Stimulated activated CD8-positive, alpha-beta memory T cell treated with anti-CD3 and anti-CD28 coated beads, Interleukin-12 subunit alpha, Interleukin-12 subunit beta, amount 100 ng/mL, for 4 hours (primary cell): Measurements from ENCODE around the gene XYLT1.
A peak's percentile ranks its signal among the peaks of the same experiment; 100 is the strongest.
"Not testable (repeated sequence)": the region's sequence is repeated elsewhere in the genome, so short reads cannot be mapped to it uniquely, and the experiment has no call there.

ENCODE experiments used
- DNase-seq: peaks from one replicate; pipeline ENCODE4 v3.0.0-alpha.2; 2020; ENCODE audit warnings: low read depth

Gene XYLT1

GRCh38 chr16:17307504-17307903 lies 163.3 kb downstream of the XYLT1 start:
- DNase-seq, result no peak

GRCh38 chr16:17306745-17307144 lies 164.0 kb downstream of the XYLT1 start:
- DNase-seq, result no peak

GRCh38 chr16:17306211-17306610 lies 164.5 kb downstream of the XYLT1 start:
- not testable (repeated sequence) for DNase-seq

GRCh38 chr16:17305694-17306093 lies 165.1 kb downstream of the XYLT1 start:
- DNase-seq, result peak; percentile 4

- no peak for DNase-seq
Observed at GRCh38 chr16:17304491-17305119, 166.2 kb downstream of the XYLT1 start.

- no peak for DNase-seq
Observed at GRCh38 chr16:17304106-17304490, 166.7 kb downstream of the XYLT1 start.

GRCh38 chr16:17303101-17303500 lies 167.7 kb downstream of the XYLT1 start:
- no peak for DNase-seq

- DNase-seq, result no peak
Observed at GRCh38 chr16:17302620-17303019, 168.1 kb downstream of the XYLT1 start.

GRCh38 chr16:17302214-17302613 lies 168.5 kb downstream of the XYLT1 start:
- no peak for DNase-seq

GRCh38 chr16:17301593-17302135 lies 169.1 kb downstream of the XYLT1 start:
- DNase-seq, result no peak

GRCh38 chr16:17301184-17301583 lies 169.6 kb downstream of the XYLT1 start:
- no peak for DNase-seq

- DNase-seq, result no peak
Observed at GRCh38 chr16:17299790-17300189, 171.0 kb downstream of the XYLT1 start.

GRCh38 chr16:17298238-17298637 lies 172.5 kb downstream of the XYLT1 start:
- no peak for DNase-seq

GRCh38 chr16:17296431-17296830 lies 174.3 kb downstream of the XYLT1 start:
- DNase-seq, result no peak

GRCh38 chr16:17295948-17296347 lies 174.8 kb downstream of the XYLT1 start:
- DNase-seq, result no peak

GRCh38 chr16:17294856-17295255 lies 175.9 kb downstream of the XYLT1 start:
- no peak for DNase-seq

GRCh38 chr16:17293813-17294558 lies 176.8 kb downstream of the XYLT1 start:
- DNase-seq, result no peak

GRCh38 chr16:17291289-17291688 lies 179.5 kb downstream of the XYLT1 start:
- no peak for DNase-seq

- DNase-seq, result no peak
Observed at GRCh38 chr16:17289674-17290635, 180.8 kb downstream of the XYLT1 start.

- no peak for DNase-seq
Observed at GRCh38 chr16:17289050-17289449, 181.7 kb downstream of the XYLT1 start.

- no peak for DNase-seq
Observed at GRCh38 chr16:17287166-17287800, 183.5 kb downstream of the XYLT1 start.

GRCh38 chr16:17286443-17286842 lies 184.3 kb downstream of the XYLT1 start:
- no peak for DNase-seq
